Measurements from ENCODE around the gene USF1.

Gene USF1

GRCh38 chr1:161045736-161046604 is at the start of gene USF1:
Gene USF1, minus strand, starts transcription at chr1:161045977. Its CDS starts 2,702 bp downstream, at chr1:161043275.
- TF ChIP-seq CTCF (IDR thresholded peaks at IDR 0.05; ENCODE audit: low read depth, low read length), result no peak
- DNase-seq (ENCODE audit: low read depth, low spot score), result peak; percentile 98
- peak within 1 kb of the TSS; percentile 85 for H3K4me3 ChIP-seq (ENCODE audit: low read depth, low read length)
- in situ Hi-C loops (cut with HindIII; ENCODE audit: low sequenced_read_pairs), result loop anchor here (25.0 kb wide), 1 partner anchor 91 kb away; the partner anchor contains the start of gene DEDD

- in situ Hi-C loops (cut with HindIII; ENCODE audit: low sequenced_read_pairs), result no loop called here
- no peak for TF ChIP-seq CTCF (IDR thresholded peaks at IDR 0.05; ENCODE audit: low read depth, low read length)
- no peak overlapping the region for H3K4me3 ChIP-seq (ENCODE audit: low read depth, low read length)
- no peak for DNase-seq (ENCODE audit: low read depth, low spot score)
Observed at GRCh38 chr1:161095230-161095629, 49.5 kb upstream of the USF1 start.

GRCh38 chr1:161094481-161094880 is 48.7 kb upstream of the USF1 start:
- no peak for DNase-seq (ENCODE audit: low read depth, low spot score)
- H3K4me3 ChIP-seq (ENCODE audit: low read depth, low read length), result no peak overlapping the region
- TF ChIP-seq CTCF (IDR thresholded peaks at IDR 0.05; ENCODE audit: low read depth, low read length), result no peak
- in situ Hi-C loops (cut with HindIII; ENCODE audit: low sequenced_read_pairs), result no loop called here

GRCh38 chr1:161092621-161093028 is 46.8 kb upstream of the USF1 start:
- no peak for TF ChIP-seq CTCF (IDR thresholded peaks at IDR 0.05; ENCODE audit: low read depth, low read length)

GRCh38 chr1:161091796-161092507 is 46.2 kb upstream of the USF1 start:
- TF ChIP-seq CTCF (IDR thresholded peaks at IDR 0.05; ENCODE audit: low read depth, low read length), result no peak
- DNase-seq (ENCODE audit: low read depth, low spot score), result no peak
- no peak overlapping the region for H3K4me3 ChIP-seq (ENCODE audit: low read depth, low read length)
- in situ Hi-C loops (cut with HindIII; ENCODE audit: low sequenced_read_pairs), result no loop called here

More at GRCh38 chr1:161092621-161093028, 46.8 kb upstream of the USF1 start:
- no peak overlapping the region for H3K4me3 ChIP-seq (ENCODE audit: low read depth, low read length)
- DNase-seq (ENCODE audit: low read depth, low spot score), result no peak
- in situ Hi-C loops (cut with HindIII; ENCODE audit: low sequenced_read_pairs), result no loop called here

GRCh38 chr1:161091093-161091492 is 45.3 kb upstream of the USF1 start:
- TF ChIP-seq CTCF (IDR thresholded peaks at IDR 0.05; ENCODE audit: low read depth, low read length), result no peak
- H3K4me3 ChIP-seq (ENCODE audit: low read depth, low read length), result no peak overlapping the region
- DNase-seq (ENCODE audit: low read depth, low spot score), result no peak
- in situ Hi-C loops (cut with HindIII; ENCODE audit: low sequenced_read_pairs), result no loop called here

All from astrocyte of the spinal cord (primary cell).